Measurements from ENCODE around the gene HBD.

Gene HBD

DNA sequence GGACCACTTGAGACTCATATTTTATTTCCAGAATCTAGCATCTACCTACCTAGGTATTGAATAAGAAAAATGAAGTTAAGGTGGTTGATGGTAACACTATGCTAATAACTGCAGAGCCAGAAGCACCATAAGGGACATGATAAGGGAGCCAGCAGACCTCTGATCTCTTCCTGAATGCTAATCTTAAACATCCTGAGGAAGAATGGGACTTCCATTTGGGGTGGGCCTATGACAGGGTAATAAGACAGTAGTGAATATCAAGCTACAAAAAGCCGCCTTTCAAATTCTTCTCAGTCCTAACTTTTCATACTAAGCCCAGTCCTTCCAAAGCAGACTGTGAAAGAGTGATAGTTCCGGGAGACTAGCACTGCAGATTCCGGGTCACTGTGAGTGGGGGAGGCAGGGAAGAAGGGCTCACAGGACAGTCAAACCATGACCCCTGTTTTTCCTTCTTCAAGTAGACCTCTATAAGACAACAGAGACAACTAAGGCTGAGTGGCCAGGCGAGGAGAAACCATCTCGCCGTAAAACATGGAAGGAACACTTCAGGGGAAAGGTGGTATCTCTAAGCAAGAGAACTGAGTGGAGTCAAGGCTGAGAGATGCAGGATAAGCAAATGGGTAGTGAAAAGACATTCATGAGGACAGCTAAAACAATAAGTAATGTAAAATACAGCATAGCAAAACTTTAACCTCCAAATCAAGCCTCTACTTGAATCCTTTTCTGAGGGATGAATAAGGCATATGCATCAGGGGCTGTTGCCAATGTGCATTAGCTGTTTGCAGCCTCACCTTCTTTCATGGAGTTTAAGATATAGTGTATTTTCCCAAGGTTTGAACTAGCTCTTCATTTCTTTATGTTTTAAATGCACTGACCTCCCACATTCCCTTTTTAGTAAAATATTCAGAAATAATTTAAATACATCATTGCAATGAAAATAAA lies 9.5 kb downstream of the HBD start:
- no peaks in the 10 kb centered on the region for H3K4me1 ChIP-seq (ENCODE audit: control insufficient read depth, insufficient read depth, low read length, poor library complexity, severe bottlenecking)
- H3K9me3 ChIP-seq (ENCODE audit: control insufficient read depth, low read length), result no peaks in the 10 kb centered on the region
- 93% methylated on average over 2 of the region's 6 CpGs; no CpG with 5 or more reads in 1 of the 2 experiments for WGBS, 2 experiments (ENCODE audit: insufficient coverage in 2 of 2)
- no peak overlapping the region for H3K4me3 ChIP-seq (ENCODE audit: extremely low read depth, insufficient read depth, low read length, poor library complexity, severe bottlenecking)
- no peaks in the 10 kb centered on the region for H3K36me3 ChIP-seq (ENCODE audit: control insufficient read depth, insufficient read depth, low read length)
- no peak overlapping the region for H3K27ac ChIP-seq (ENCODE audit: low read depth, low read length, severe bottlenecking)

DNA sequence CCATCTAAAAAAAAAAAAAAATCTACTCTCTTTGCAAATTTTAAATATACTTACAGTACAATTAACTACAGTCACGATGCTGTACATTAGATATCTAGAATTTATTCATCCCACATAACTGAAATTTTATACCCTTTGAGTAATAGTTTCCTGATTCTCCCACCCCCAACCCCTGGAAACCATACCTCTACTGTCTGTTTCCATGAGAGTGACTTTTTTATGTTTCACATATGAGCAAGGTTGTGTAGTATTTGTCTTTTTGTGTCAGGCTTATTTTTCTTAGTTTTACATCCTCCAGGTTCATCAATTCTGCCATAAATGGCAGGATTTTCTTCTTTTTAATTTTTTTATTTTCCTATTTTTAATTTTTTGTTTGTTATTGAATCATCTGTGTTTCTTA lies 10.6 kb downstream of the HBD start:
- Histone ChIP-seq H3K4me3 (ENCODE audit: extremely low read depth, insufficient read depth, low read length, poor library complexity, severe bottlenecking) (no peak overlapping the region), H3K27ac (ENCODE audit: low read depth, low read length, severe bottlenecking) (no peak overlapping the region), H3K36me3 (ENCODE audit: control insufficient read depth, insufficient read depth, low read length) (no peaks in the 10 kb centered on the region), H3K4me1 (ENCODE audit: control insufficient read depth, insufficient read depth, low read length, poor library complexity, severe bottlenecking) (no peaks in the 10 kb centered on the region), H3K9me3 (ENCODE audit: control insufficient read depth, low read length) (no peaks in the 10 kb centered on the region)
- WGBS, 2 experiments (ENCODE audit: insufficient coverage in 2 of 2), result 88% methylated on average over 1 of the region's 1 CpG; no CpG with 5 or more reads in 1 of the 2 experiments

DNA sequence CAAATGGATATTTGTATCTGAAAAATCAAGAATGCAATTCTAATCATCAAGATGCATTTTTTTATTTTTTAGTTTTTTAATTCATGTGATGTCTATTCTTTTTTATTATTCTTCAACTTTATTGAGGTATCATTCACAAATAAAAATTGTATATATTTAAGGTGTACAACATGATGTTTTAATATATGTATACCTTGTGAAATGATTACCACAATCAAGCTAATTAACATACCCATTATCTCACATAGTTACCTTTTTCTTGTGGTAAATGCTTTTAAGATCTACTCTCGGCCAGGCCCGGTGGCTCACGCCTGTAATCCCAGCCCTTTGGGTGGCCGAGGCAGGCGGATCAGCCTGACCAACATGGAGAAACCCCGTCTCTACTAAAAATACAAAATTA lies 11.1 kb downstream of the HBD start:
- WGBS, 2 experiments (ENCODE audit: insufficient coverage in 2 of 2), result 84 to 91% methylated on average over 4 to 6 of the region's 6 CpGs
- Histone ChIP-seq H3K36me3 (ENCODE audit: control insufficient read depth, insufficient read depth, low read length) (no peaks in the 10 kb centered on the region), H3K27ac (ENCODE audit: low read depth, low read length, severe bottlenecking) (no peak overlapping the region)

DNA sequence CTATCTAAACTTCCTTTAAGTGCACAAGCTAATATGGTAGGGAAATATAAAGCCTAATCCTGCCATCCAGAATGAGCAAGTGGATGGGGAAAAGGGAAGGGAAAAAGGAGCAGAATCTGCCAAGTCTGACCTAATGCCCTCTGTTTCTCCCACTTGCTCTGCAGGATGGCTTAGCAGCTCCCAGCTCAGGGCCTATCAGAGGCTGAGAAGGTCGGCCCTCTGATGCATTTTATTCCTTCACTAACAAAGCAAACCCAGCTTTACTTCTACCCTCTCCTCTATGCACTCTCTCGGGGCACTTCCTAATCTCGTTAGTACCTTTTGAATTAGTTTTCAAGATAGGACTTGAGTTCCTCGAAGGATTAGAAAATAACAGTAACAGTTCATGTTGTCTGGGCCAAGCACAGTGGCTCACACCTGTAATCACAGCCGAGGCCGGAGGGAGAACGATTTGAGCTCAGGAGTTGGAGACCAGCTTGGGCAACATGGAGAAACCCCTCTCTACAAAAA lies 23.9 kb downstream of the HBD start:
- no peaks in the 10 kb centered on the region for H3K36me3 ChIP-seq (ENCODE audit: control insufficient read depth, insufficient read depth, low read length)
- no peaks in the 10 kb centered on the region for H3K9me3 ChIP-seq (ENCODE audit: control insufficient read depth, low read length)
- H3K27ac ChIP-seq (ENCODE audit: low read depth, low read length, severe bottlenecking), result no peak overlapping the region
- H3K4me1 ChIP-seq (ENCODE audit: control insufficient read depth, insufficient read depth, low read length, poor library complexity, severe bottlenecking), result no peaks in the 10 kb centered on the region
- no peak overlapping the region for H3K4me3 ChIP-seq (ENCODE audit: extremely low read depth, insufficient read depth, low read length, poor library complexity, severe bottlenecking)
- WGBS, 2 experiments (ENCODE audit: insufficient coverage in 2 of 2), result 77 to 78% methylated on average over 3 to 6 of the region's 7 CpGs

More for the DNA sequence above, 11.1 kb downstream of the HBD start:
- no peaks in the 10 kb centered on the region for H3K9me3 ChIP-seq (ENCODE audit: control insufficient read depth, low read length)
- no peak overlapping the region for H3K4me3 ChIP-seq (ENCODE audit: extremely low read depth, insufficient read depth, low read length, poor library complexity, severe bottlenecking)
- no peaks in the 10 kb centered on the region for H3K4me1 ChIP-seq (ENCODE audit: control insufficient read depth, insufficient read depth, low read length, poor library complexity, severe bottlenecking)

DNA sequence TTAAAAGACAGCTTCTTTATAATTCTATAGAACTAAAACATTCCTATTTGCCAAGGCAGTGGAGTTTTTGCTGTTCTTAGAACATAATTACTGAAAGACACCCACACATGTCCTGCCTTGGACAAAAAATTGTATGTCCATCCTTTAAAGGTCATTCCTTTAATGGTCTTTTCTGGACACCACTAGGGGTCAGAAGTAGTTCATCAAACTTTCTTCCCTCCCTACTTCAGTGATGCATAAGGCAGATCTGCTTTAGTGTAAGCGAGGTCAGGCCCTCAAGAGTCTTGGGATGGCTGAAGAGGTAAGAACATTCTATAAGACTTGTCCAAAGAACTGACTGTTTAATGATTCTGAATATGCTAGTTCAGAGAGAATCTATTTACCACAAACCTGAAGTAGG lies 29.5 kb downstream of the HBD start:
- Histone ChIP-seq H3K36me3 (ENCODE audit: control insufficient read depth, insufficient read depth, low read length) (no peaks in the 10 kb centered on the region), H3K27ac (ENCODE audit: low read depth, low read length, severe bottlenecking) (no peak overlapping the region), H3K4me3 (ENCODE audit: extremely low read depth, insufficient read depth, low read length, poor library complexity, severe bottlenecking) (no peak overlapping the region), H3K9me3 (ENCODE audit: control insufficient read depth, low read length) (no peaks in the 10 kb centered on the region), H3K4me1 (ENCODE audit: control insufficient read depth, insufficient read depth, low read length, poor library complexity, severe bottlenecking) (no peaks in the 10 kb centered on the region)
- WGBS, 2 experiments (ENCODE audit: insufficient coverage in 2 of 2), result no CpG with 5 or more reads among the region's 1 CpG

DNA sequence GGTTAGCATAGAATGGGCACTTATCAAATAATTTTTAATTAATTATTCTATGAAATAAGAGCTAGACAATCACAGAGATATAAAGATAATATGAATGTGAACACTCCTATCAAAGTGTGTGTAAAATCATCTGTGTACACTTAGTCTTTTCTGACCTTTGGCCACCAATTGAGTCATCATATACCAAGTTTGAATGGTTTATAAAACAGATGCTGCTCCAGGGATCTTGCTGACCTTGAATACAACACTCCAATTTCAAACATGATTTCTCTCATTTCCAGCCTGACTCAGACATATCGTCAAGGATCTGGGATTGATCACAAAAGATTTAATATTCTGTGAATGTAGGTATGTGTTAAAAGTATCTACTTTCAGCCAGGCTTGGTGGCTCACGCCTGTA lies 30.9 kb downstream of the HBD start:
- 89% methylated on average over 1 of the region's 2 CpGs; no CpG with 5 or more reads in 1 of the 2 experiments for WGBS, 2 experiments (ENCODE audit: insufficient coverage in 2 of 2)
- no peak overlapping the region for H3K4me3 ChIP-seq (ENCODE audit: extremely low read depth, insufficient read depth, low read length, poor library complexity, severe bottlenecking)
- H3K4me1 ChIP-seq (ENCODE audit: control insufficient read depth, insufficient read depth, low read length, poor library complexity, severe bottlenecking), result no peaks in the 10 kb centered on the region
- H3K9me3 ChIP-seq (ENCODE audit: control insufficient read depth, low read length), result no peaks in the 10 kb centered on the region
- H3K27ac ChIP-seq (ENCODE audit: low read depth, low read length, severe bottlenecking), result no peak overlapping the region
- H3K36me3 ChIP-seq (ENCODE audit: control insufficient read depth, insufficient read depth, low read length), result no peaks in the 10 kb centered on the region

DNA sequence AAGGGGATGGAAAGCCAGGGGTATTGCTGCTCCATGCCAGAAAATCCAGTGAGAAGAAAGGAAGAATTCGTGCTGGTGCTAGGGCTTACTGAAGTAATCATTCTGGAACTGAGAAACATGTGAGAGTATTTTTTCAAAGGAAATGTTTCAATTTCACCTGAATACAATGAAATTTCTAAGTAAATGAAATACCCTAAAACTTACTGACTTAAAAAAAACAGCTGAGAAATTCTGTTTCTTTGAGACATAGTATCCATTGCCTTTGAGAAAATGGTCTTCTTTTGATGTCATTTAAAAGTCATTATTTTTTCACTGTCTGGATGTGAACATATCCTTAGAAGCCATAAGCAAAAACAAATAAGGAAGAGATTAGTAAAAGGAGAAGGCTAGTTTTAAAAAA lies 33.7 kb downstream of the HBD start, which contains the start of gene OR51V1:
Gene OR51V1, minus strand, starts transcription at position 101 of the 400 bp plus-strand sequence. Its CDS starts 0 bp downstream, at position 101.
- Histone ChIP-seq H3K4me1 (ENCODE audit: control insufficient read depth, insufficient read depth, low read length, poor library complexity, severe bottlenecking) (no peaks in the 10 kb centered on the region), H3K4me3 (ENCODE audit: extremely low read depth, insufficient read depth, low read length, poor library complexity, severe bottlenecking) (no peak within 1 kb of the TSS), H3K27ac (ENCODE audit: low read depth, low read length, severe bottlenecking) (no peak within 1 kb of the TSS), H3K36me3 (ENCODE audit: control insufficient read depth, insufficient read depth, low read length) (no peaks in the 10 kb centered on the region), H3K9me3 (ENCODE audit: control insufficient read depth, low read length) (no peaks in the 10 kb centered on the region)
- WGBS, 2 experiments (ENCODE audit: insufficient coverage in 2 of 2), result 83 to 89% methylated on average over 1 of the region's 1 CpG

DNA sequence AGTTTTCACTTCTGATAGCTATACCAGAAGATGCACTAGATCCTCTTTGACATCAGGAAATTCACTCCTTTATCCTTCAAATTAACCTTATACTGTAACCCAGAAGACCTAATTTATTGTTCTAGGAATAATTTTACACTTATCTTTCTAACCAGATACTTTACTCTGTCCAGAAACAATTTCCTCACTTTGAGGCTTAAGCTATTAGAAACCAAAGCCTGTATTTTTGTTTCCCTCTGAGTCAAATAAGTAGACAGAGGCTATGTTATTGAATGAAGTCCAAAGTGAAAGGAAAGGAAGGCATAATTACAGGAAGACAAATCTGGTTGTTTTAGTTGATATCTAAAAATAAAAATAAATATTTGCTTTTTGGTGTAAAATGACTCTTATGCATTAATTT lies 36.0 kb downstream of the HBD start:
- no peak overlapping the region for H3K27ac ChIP-seq (ENCODE audit: low read depth, low read length, severe bottlenecking)
- no peak overlapping the region for H3K4me3 ChIP-seq (ENCODE audit: extremely low read depth, insufficient read depth, low read length, poor library complexity, severe bottlenecking)
- H3K4me1 ChIP-seq (ENCODE audit: control insufficient read depth, insufficient read depth, low read length, poor library complexity, severe bottlenecking), result no peaks in the 10 kb centered on the region
- H3K9me3 ChIP-seq (ENCODE audit: control insufficient read depth, low read length), result no peaks in the 10 kb centered on the region
- H3K36me3 ChIP-seq (ENCODE audit: control insufficient read depth, insufficient read depth, low read length), result no peaks in the 10 kb centered on the region

DNA sequence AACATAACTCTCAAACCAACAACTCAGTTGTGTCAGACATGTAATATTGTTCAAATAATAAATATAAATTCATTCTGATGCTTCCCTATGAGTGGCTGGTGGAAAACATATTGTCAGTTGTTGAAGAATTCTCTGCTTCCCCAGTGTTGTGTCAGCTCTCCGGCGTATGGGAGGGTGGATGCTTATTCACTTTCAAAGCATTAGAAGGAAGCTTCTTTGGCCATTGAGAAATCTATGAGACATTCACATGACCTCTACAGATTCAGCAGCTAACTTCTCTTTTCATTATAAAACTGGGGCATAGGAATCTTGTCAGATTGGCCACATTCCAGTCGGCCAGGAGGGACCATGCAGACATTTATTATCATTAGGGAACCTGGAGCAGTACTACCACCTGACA lies 36.7 kb downstream of the HBD start:
- Histone ChIP-seq H3K9me3 (ENCODE audit: control insufficient read depth, low read length) (no peaks in the 10 kb centered on the region), H3K4me1 (ENCODE audit: control insufficient read depth, insufficient read depth, low read length, poor library complexity, severe bottlenecking) (no peaks in the 10 kb centered on the region), H3K4me3 (ENCODE audit: extremely low read depth, insufficient read depth, low read length, poor library complexity, severe bottlenecking) (no peak overlapping the region), H3K27ac (ENCODE audit: low read depth, low read length, severe bottlenecking) (no peak overlapping the region), H3K36me3 (ENCODE audit: control insufficient read depth, insufficient read depth, low read length) (no peaks in the 10 kb centered on the region)
- WGBS, 2 experiments (ENCODE audit: insufficient coverage in 2 of 2), result 82 to 93% methylated on average over 3 of the region's 3 CpGs

DNA sequence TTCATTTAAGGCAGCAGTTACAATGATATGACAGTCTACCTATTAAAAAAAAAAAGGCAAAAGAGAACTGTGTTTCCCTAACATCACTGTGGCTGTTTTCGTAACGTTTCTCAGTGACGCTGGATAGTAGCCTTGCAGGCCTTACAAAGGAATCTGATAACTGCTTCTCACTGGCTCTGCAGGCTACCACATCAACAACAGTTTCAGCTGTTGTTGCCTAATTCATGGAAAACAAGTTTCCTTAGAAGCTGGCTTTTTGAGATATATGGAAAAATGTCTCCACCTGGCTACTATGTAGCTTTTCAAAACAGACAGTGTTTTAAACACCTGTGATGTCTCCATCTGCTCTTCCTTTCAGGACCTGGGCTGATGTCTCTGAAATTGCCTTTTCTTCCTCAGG lies 37.6 kb downstream of the HBD start:
- Histone ChIP-seq H3K9me3 (ENCODE audit: control insufficient read depth, low read length) (no peaks in the 10 kb centered on the region), H3K27ac (ENCODE audit: low read depth, low read length, severe bottlenecking) (no peak overlapping the region), H3K4me1 (ENCODE audit: control insufficient read depth, insufficient read depth, low read length, poor library complexity, severe bottlenecking) (no peaks in the 10 kb centered on the region), H3K36me3 (ENCODE audit: control insufficient read depth, insufficient read depth, low read length) (no peaks in the 10 kb centered on the region), H3K4me3 (ENCODE audit: extremely low read depth, insufficient read depth, low read length, poor library complexity, severe bottlenecking) (no peak overlapping the region)
- WGBS, 2 experiments (ENCODE audit: insufficient coverage in 2 of 2), result 62 to 64% methylated on average over 3 of the region's 3 CpGs

DNA sequence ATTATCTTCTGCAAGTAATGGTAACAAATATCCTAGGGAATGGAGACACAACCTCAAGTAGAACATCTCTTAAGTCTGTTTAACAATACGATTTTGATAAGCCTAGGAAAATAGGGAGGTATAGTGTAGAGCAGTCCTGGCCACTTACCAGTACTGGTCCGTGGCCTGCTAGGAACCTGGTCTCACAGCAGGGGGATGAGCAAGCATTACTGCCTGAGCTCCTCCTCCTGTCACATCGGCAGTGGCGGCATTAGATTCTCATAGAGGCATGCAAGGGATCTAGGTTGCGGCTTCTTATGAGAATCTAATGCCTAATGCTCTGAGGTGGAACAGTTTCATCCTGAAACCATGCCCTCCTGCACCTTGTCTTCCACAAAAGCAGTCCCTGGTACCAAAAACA lies 38.2 kb downstream of the HBD start:
- H3K27ac ChIP-seq (ENCODE audit: low read depth, low read length, severe bottlenecking), result no peak overlapping the region
- no peaks in the 10 kb centered on the region for H3K9me3 ChIP-seq (ENCODE audit: control insufficient read depth, low read length)
- WGBS, 2 experiments (ENCODE audit: insufficient coverage in 2 of 2), result 49 to 77% methylated on average over 3 to 5 of the region's 5 CpGs
- no peaks in the 10 kb centered on the region for H3K4me1 ChIP-seq (ENCODE audit: control insufficient read depth, insufficient read depth, low read length, poor library complexity, severe bottlenecking)
- no peaks in the 10 kb centered on the region for H3K36me3 ChIP-seq (ENCODE audit: control insufficient read depth, insufficient read depth, low read length)
- no peak overlapping the region for H3K4me3 ChIP-seq (ENCODE audit: extremely low read depth, insufficient read depth, low read length, poor library complexity, severe bottlenecking)

Data from mesodermal cell (in vitro differentiated cells).